ENCODE results near the gene CFAP141.
"Not testable (repeated sequence)": the region's sequence is repeated elsewhere in the genome, so short reads cannot be mapped to it uniquely, and the experiment has no call there.

CFAP141 gene

GRCh38 chr1:154206196-154206595, at the start of gene CFAP141:
Gene CFAP141, minus strand, starts transcription at chr1:154206333. Its CDS starts 26 bp downstream, at chr1:154206307.
- Mint-ChIP-seq H3K27ac (peak within 1 kb of the TSS; percentile 89), H3K4me3 (peak within 1 kb of the TSS; percentile 4), H3K4me1 (ENCODE audit: low read depth) (peaks cover 48% of the 10 kb centered on the region), H3K36me3 (ENCODE audit: low read depth) (peaks cover 41% of the 10 kb centered on the region), H3K27me3 (no peaks in the 10 kb centered on the region), H3K9me3 (no peaks in the 10 kb centered on the region)

- Mint-ChIP-seq H3K4me1 (ENCODE audit: low read depth) (peaks cover 4% of the 10 kb centered on the region), H3K27me3 (no peaks in the 10 kb centered on the region), H3K36me3 (ENCODE audit: low read depth) (peaks cover 81% of the 10 kb centered on the region), H3K4me3 (no peak overlapping the region), H3K9me3 (no peaks in the 10 kb centered on the region), H3K27ac (no peak overlapping the region)
Observed at GRCh38 chr1:154253671-154254070, 47.5 kb upstream of the CFAP141 start.

- H3K9me3 Mint-ChIP-seq: no peaks in the 10 kb centered on the region
- peaks cover 32% of the 10 kb centered on the region for H3K4me1 Mint-ChIP-seq (ENCODE audit: low read depth)
- H3K4me3 Mint-ChIP-seq: no peak overlapping the region
- no peaks in the 10 kb centered on the region for H3K27me3 Mint-ChIP-seq
- H3K36me3 Mint-ChIP-seq (ENCODE audit: low read depth): peaks cover 94% of the 10 kb centered on the region
- H3K27ac Mint-ChIP-seq: peak overlapping the region; percentile 4
Observed at GRCh38 chr1:154241703-154242351, 35.7 kb upstream of the CFAP141 start.

- Mint-ChIP-seq H3K27me3 (no peaks in the 10 kb centered on the region), H3K27ac (no peak overlapping the region), H3K4me3 (no peak overlapping the region), H3K36me3 (ENCODE audit: low read depth) (peaks cover 96% of the 10 kb centered on the region), H3K9me3 (no peaks in the 10 kb centered on the region), H3K4me1 (ENCODE audit: low read depth) (peaks cover 35% of the 10 kb centered on the region)
Observed at GRCh38 chr1:154240294-154240833, 34.2 kb upstream of the CFAP141 start.

- H3K27me3 Mint-ChIP-seq: no peaks in the 10 kb centered on the region
- H3K27ac Mint-ChIP-seq: peak overlapping the region; percentile 64
- H3K4me3 Mint-ChIP-seq: no peak overlapping the region
- H3K4me1 Mint-ChIP-seq (ENCODE audit: low read depth): peaks cover 35% of the 10 kb centered on the region
- no peaks in the 10 kb centered on the region for H3K9me3 Mint-ChIP-seq
- H3K36me3 Mint-ChIP-seq (ENCODE audit: low read depth): peaks cover 97% of the 10 kb centered on the region
Observed at GRCh38 chr1:154239491-154239890, 33.4 kb upstream of the CFAP141 start.

GRCh38 chr1:154237880-154238506, 31.9 kb upstream of the CFAP141 start:
- peaks cover 92% of the 10 kb centered on the region for H3K36me3 Mint-ChIP-seq (ENCODE audit: low read depth)
- H3K4me1 Mint-ChIP-seq (ENCODE audit: low read depth): peaks cover 35% of the 10 kb centered on the region
- H3K9me3 Mint-ChIP-seq: no peaks in the 10 kb centered on the region
- H3K4me3 Mint-ChIP-seq: no peak overlapping the region
- H3K27me3 Mint-ChIP-seq: no peaks in the 10 kb centered on the region
- peak overlapping the region; percentile 46 for H3K27ac Mint-ChIP-seq

- H3K27me3 Mint-ChIP-seq: no peaks in the 10 kb centered on the region
- H3K4me1 Mint-ChIP-seq (ENCODE audit: low read depth): peaks cover 35% of the 10 kb centered on the region
- H3K4me3 Mint-ChIP-seq: no peak overlapping the region
- no peak overlapping the region for H3K27ac Mint-ChIP-seq
- no peaks in the 10 kb centered on the region for H3K9me3 Mint-ChIP-seq
- peaks cover 87% of the 10 kb centered on the region for H3K36me3 Mint-ChIP-seq (ENCODE audit: low read depth)
Observed at GRCh38 chr1:154237435-154237834, 31.3 kb upstream of the CFAP141 start.

- no peak overlapping the region for H3K4me3 Mint-ChIP-seq
- H3K9me3 Mint-ChIP-seq: no peaks in the 10 kb centered on the region
- H3K27me3 Mint-ChIP-seq: no peaks in the 10 kb centered on the region
- peaks cover 87% of the 10 kb centered on the region for H3K36me3 Mint-ChIP-seq (ENCODE audit: low read depth)
- peaks cover 35% of the 10 kb centered on the region for H3K4me1 Mint-ChIP-seq (ENCODE audit: low read depth)
- H3K27ac Mint-ChIP-seq: no peak overlapping the region
Observed at GRCh38 chr1:154236855-154237254, 30.7 kb upstream of the CFAP141 start.

- H3K4me1 Mint-ChIP-seq (ENCODE audit: low read depth); H3K27me3 Mint-ChIP-seq; H3K4me3 Mint-ChIP-seq; H3K9me3 Mint-ChIP-seq: not testable (repeated sequence)
- H3K27ac Mint-ChIP-seq: peak overlapping the region; percentile 71
- peaks cover 85% of the 10 kb centered on the region for H3K36me3 Mint-ChIP-seq (ENCODE audit: low read depth)
Observed at GRCh38 chr1:154233127-154233526, 27.0 kb upstream of the CFAP141 start.

GRCh38 chr1:154231112-154231511, 25.0 kb upstream of the CFAP141 start:
- H3K9me3 Mint-ChIP-seq: not testable (repeated sequence)
- H3K36me3 Mint-ChIP-seq (ENCODE audit: low read depth): peaks cover 83% of the 10 kb centered on the region

GRCh38 chr1:154225370-154225769, 19.2 kb upstream of the CFAP141 start:
- Mint-ChIP-seq H3K9me3 (no peaks in the 10 kb centered on the region), H3K27me3 (no peaks in the 10 kb centered on the region), H3K4me3 (no peak overlapping the region), H3K36me3 (ENCODE audit: low read depth) (peaks cover 83% of the 10 kb centered on the region), H3K27ac (peak overlapping the region; percentile 7), H3K4me1 (ENCODE audit: low read depth) (peaks cover 59% of the 10 kb centered on the region)

More at GRCh38 chr1:154231112-154231511, 25.0 kb upstream of the CFAP141 start:
- H3K4me3 Mint-ChIP-seq, H3K27me3 Mint-ChIP-seq: not testable (repeated sequence)
- Mint-ChIP-seq H3K4me1 (ENCODE audit: low read depth) (peaks cover 12% of the 10 kb centered on the region), H3K27ac (peak overlapping the region; percentile 34)

- no peaks in the 10 kb centered on the region for H3K27me3 Mint-ChIP-seq
- peak overlapping the region; percentile 99 for H3K27ac Mint-ChIP-seq
- H3K9me3 Mint-ChIP-seq: no peaks in the 10 kb centered on the region
- H3K36me3 Mint-ChIP-seq (ENCODE audit: low read depth): peaks cover 79% of the 10 kb centered on the region
- peaks cover 70% of the 10 kb centered on the region for H3K4me1 Mint-ChIP-seq (ENCODE audit: low read depth)
- peak overlapping the region; percentile 96 for H3K4me3 Mint-ChIP-seq
Observed at GRCh38 chr1:154223621-154224020, 17.5 kb upstream of the CFAP141 start.

GRCh38 chr1:154222918-154223317, 16.8 kb upstream of the CFAP141 start:
- no peaks in the 10 kb centered on the region for H3K27me3 Mint-ChIP-seq
- H3K36me3 Mint-ChIP-seq (ENCODE audit: low read depth): peaks cover 79% of the 10 kb centered on the region

GRCh38 chr1:154222518-154222917, 16.4 kb upstream of the CFAP141 start:
- Mint-ChIP-seq H3K27me3 (no peaks in the 10 kb centered on the region), H3K36me3 (ENCODE audit: low read depth) (peaks cover 79% of the 10 kb centered on the region), H3K9me3 (no peaks in the 10 kb centered on the region), H3K4me1 (ENCODE audit: low read depth) (peaks cover 79% of the 10 kb centered on the region), H3K4me3 (peak overlapping the region; percentile 96), H3K27ac (peak overlapping the region; percentile 99)

More at GRCh38 chr1:154222918-154223317, 16.8 kb upstream of the CFAP141 start:
- Mint-ChIP-seq H3K9me3 (no peaks in the 10 kb centered on the region), H3K27ac (peak overlapping the region; percentile 99), H3K4me3 (peak overlapping the region; percentile 96), H3K4me1 (ENCODE audit: low read depth) (peaks cover 77% of the 10 kb centered on the region)

- H3K36me3 Mint-ChIP-seq (ENCODE audit: low read depth): peaks cover 75% of the 10 kb centered on the region
- H3K4me1 Mint-ChIP-seq (ENCODE audit: low read depth): peaks cover 84% of the 10 kb centered on the region
Observed at GRCh38 chr1:154221278-154222001, 15.3 kb upstream of the CFAP141 start.

More at GRCh38 chr1:154221278-154222001, 15.3 kb upstream of the CFAP141 start:
- no peaks in the 10 kb centered on the region for H3K27me3 Mint-ChIP-seq
- peak overlapping the region; percentile 96 for H3K4me3 Mint-ChIP-seq
- peak overlapping the region; percentile 99 for H3K27ac Mint-ChIP-seq
- no peaks in the 10 kb centered on the region for H3K9me3 Mint-ChIP-seq

All from stimulated activated naive CD8-positive, alpha-beta T cell treated with anti-CD3 and anti-CD28 coated beads, Interleukin-15, Interleukin-2, amounts not matched to agents 100 ng/mL and 50 ng/mL, for 24 hours (primary cell).